Measurements from ENCODE around the gene RAB3IL1.

GRCh38 chr11:61901397-61901796 is 16.0 kb downstream of the RAB3IL1 start:
- TF ChIP-seq ZC3H11A (IDR thresholded peaks at IDR 0.05; ENCODE audit: low read depth, low read length) (no peak), ZFP30 (CRISPR knock-in tag; IDR thresholded peaks at IDR 0.05; ENCODE audit: borderline replicate concordance) (no peak), ZNF274 (IDR thresholded peaks at IDR 0.05; ENCODE audit: borderline replicate concordance, low read depth, low read length) (no peak), TBP (optimal IDR thresholded peaks at IDR 0.05; ENCODE audit: low read depth, low read length) (no peak), PHF8 (IDR thresholded peaks at IDR 0.05; ENCODE audit: borderline replicate concordance, low read length) (no peak), NR2C2 (CRISPR knock-in tag; IDR thresholded peaks at IDR 0.05) (no peak), NR2C2 (tag; IDR thresholded peaks at IDR 0.05) (no peak), CTCF (IDR thresholded peaks at IDR 0.05 in 2 of 3, conservative IDR thresholded peaks at IDR 0.05 in 1 of 3; ENCODE audit: insufficient read depth in 2 of 3, low read depth in 1 of 3, low read length in 3 of 3) (peak; percentile 38 to 53 (median 43); a peak in 4 of 6 replicates), MAX (CRISPR knock-in tag; IDR thresholded peaks at IDR 0.05) (no peak), NONO (IDR thresholded peaks at IDR 0.05; ENCODE audit: low read depth in 2 of 2, low read length in 1 of 2) (no peak), POLR2B (IDR thresholded peaks at IDR 0.05; ENCODE audit: low read depth, partially characterized antibody) (no peak), ZBTB7A (IDR thresholded peaks at IDR 0.05; ENCODE audit: borderline replicate concordance, control insufficient read depth, low read depth, low read length) (no peak), NFATC3 (IDR thresholded peaks at IDR 0.05) (no peak), HNRNPH1 (optimal IDR thresholded peaks at IDR 0.05; ENCODE audit: low read depth, low read length) (no peak)

Data from K562 (cell line).